Panc1 (cell line): ENCODE data around the gene HEATR9. TPM values are rescaled to one million over a fixed set of nuclear protein-coding genes. Genes with fewer than 3 reads are reported as not detected.
A peak's percentile ranks its signal among the peaks of the same experiment; 100 is the strongest.

Source experiments
- ATAC-seq: fragments of 200-7000 bp; cut with Tn5 transposase; 2 replicates; pipeline ENCODE4 v1.9.1; 2020; ENCODE audit warnings: mild to moderate bottlenecking, moderate library complexity
- Bru-seq: library from RNA; stranded (reverse); fragments of 400-500 nt; gene quantifications from one replicate; lab custom pipeline; 2021; lab: Mats Ljungman, UMichigan
- BruChase-seq, 2 experiments: library from RNA; stranded (reverse); fragments of 400-500 nt; gene quantifications; one replicate each; lab custom pipeline; 2021; lab: Mats Ljungman, UMichigan
- BruUV-seq: library from RNA; stranded (reverse); fragments of 400-500 nt; replicated peaks from 2 replicates; lab custom pipeline; 2021; lab: Mats Ljungman, UMichigan
- CTCF ChIA-PET: fragments of 300-600 bp; sonication (Branson Sonifier 250); formaldehyde crosslinking; loops from one replicate; lab custom pipeline; 2022; ENCODE audit warnings: antibody characterized with exemption; lab: Charles Lee
- POLR2A ChIA-PET: fragments of 300-600 bp; sonication (Branson Sonifier 250); formaldehyde crosslinking; loops from one replicate; lab custom pipeline; 2022; ENCODE audit warnings: antibody characterized with exemption; lab: Charles Lee
- DNase-seq: peaks from one replicate; pipeline ENCODE4 v3.0.0-alpha.2; 2010; ENCODE audit warnings: low read depth, low spot score
- H3K27ac ChIP-seq: 2 replicates; pipeline ENCODE4 v1.5.1; 2011; ENCODE audit warnings: mild to moderate bottlenecking, low read length, inconsistent platforms
- H3K27me3 ChIP-seq: fragments of 200-500 bp; sonication (Bioruptor generic); 2 replicates; pipeline ENCODE4 v1.6.0; 2014; ENCODE audit warnings: low read length, inconsistent platforms; ENCODE audit not compliant: control insufficient read depth, insufficient read depth
- H3K36me3 ChIP-seq: fragments of 200-500 bp; sonication (Bioruptor generic); 2 replicates; pipeline ENCODE4 v1.5.1; 2014; ENCODE audit warnings: inconsistent platforms, mild to moderate bottlenecking, low read length, moderate library complexity; ENCODE audit not compliant: control insufficient read depth, insufficient read depth
- H3K4me1 ChIP-seq: 2 replicates; pipeline ENCODE4 v1.5.1; 2011; ENCODE audit warnings: inconsistent platforms, mild to moderate bottlenecking, low read length, moderate library complexity; ENCODE audit not compliant: control insufficient read depth, insufficient read depth
- H3K4me3 ChIP-seq, 2 experiments: 2 replicates each; pipeline ENCODE4 v1.5.1; 2011 to 2012; ENCODE audit warnings: low read depth in 2 of 2, low read length in 2 of 2, mild to moderate bottlenecking in 2 of 2, inconsistent platforms in 1 of 2, moderate library complexity in 1 of 2
- H3K9me3 ChIP-seq: fragments of 200-500 bp; sonication (Bioruptor generic); 2 replicates; pipeline ENCODE4 v1.5.1; 2014; ENCODE audit warnings: low read depth, mild to moderate bottlenecking, inconsistent platforms, low read length, moderate library complexity; ENCODE audit not compliant: control insufficient read depth, insufficient read depth
- CTCF ChIP-seq: fragments of 450-650 bp; IDR thresholded peaks from 2 replicates; pipeline ENCODE4 v1.5.1; 2017; ENCODE audit warnings: mild to moderate bottlenecking
- REST ChIP-seq, 2 experiments: IDR thresholded peaks; 2 replicates each; pipeline ENCODE4 v1.6.1; 2011 to 2012; ENCODE audit warnings: low read depth in 2 of 2, control low read depth in 1 of 2, low read length in 1 of 2, mild to moderate bottlenecking in 1 of 2, moderate library complexity in 1 of 2; ENCODE audit not compliant: insufficient read depth in 1 of 2
- SIN3A ChIP-seq: IDR thresholded peaks from 2 replicates; pipeline ENCODE4 v1.6.1; 2012; ENCODE audit warnings: low read depth, mild to moderate bottlenecking, low read length, moderate library complexity, borderline replicate concordance; ENCODE audit not compliant: insufficient read depth
- in situ Hi-C: cut with HindIII; loops from 2 replicates; pipeline ENCODE4 v1.10.0; 2016; ENCODE audit warnings: low sequenced_read_pairs, low pct_unique_long_range_greater_than_20kb
- intact Hi-C: fragments of 100-400 bp; cut with micrococcal nuclease; formaldehyde crosslinking; loops from one replicate; pipeline ENCODE4 v1.10.0; 2022; ENCODE audit not compliant: unreplicated experiment
- long read RNA-seq: library from polyadenylated mRNA; unstranded; transcript quantifications from one replicate; pipeline ENCODE4 v2.0.0, GENCODE V29; 2021; ENCODE audit not compliant: unreplicated experiment
- polyA plus RNA-seq: library from polyadenylated mRNA; unstranded; fragments of >200 nt; gene quantifications from one replicate; pipeline ENCODE4 v1.2.1, GENCODE V29; 2012; ENCODE audit warnings: missing spikeins; ENCODE audit not compliant: insufficient read length
- total RNA-seq: library from RNA; stranded (reverse); gene quantifications from one replicate; pipeline ENCODE4 v1.2.1, GENCODE V29; 2021; ENCODE audit not compliant: unreplicated experiment

The HEATR9 gene
- total RNA-seq (not detected), Bru-seq, nascent RNA (percentile 10 among the genes with signal in this experiment), BruChase-seq, experiment 1, labeled RNA remaining after a 2-hour chase (percentile 6 among the genes with signal in this experiment), BruChase-seq, experiment 2, labeled RNA remaining after a 6-hour chase (percentile 7 among the genes with signal in this experiment)
- polyA plus RNA-seq, result not detected
- long read RNA-seq, result 0 reads

GRCh38 chr17:35868737-35869136 is at the start of gene HEATR9:
TSS of gene HEATR9 (minus strand) at chr17:35868891. CDS start at chr17:35868742, 149 bp downstream.
- CTCF ChIA-PET, result no interaction called here

GRCh38 chr17:35917519-35918213 is 49.0 kb upstream of the HEATR9 start:
- TF ChIP-seq SIN3A (no peak), CTCF (no peak), REST (IDR thresholded peaks at IDR 0.05; ENCODE audit: insufficient read depth in 1 of 2, low read depth in 2 of 2, low read length in 1 of 2) (no peak)
- Histone ChIP-seq H3K27me3 (no peaks in the 10 kb centered on the region), H3K27ac (no peak overlapping the region), H3K36me3 (no peaks in the 10 kb centered on the region), H3K9me3 (no peaks in the 10 kb centered on the region), H3K4me3 (no peak overlapping the region), H3K4me1 (no peaks in the 10 kb centered on the region)
- in situ Hi-C loops, result no loop called here
- DNase-seq, result no peak
- CTCF ChIA-PET, result no interaction called here
- intact Hi-C loops, result no loop called here
- POLR2A ChIA-PET, result no interaction called here
- no TSS peak for BruUV-seq
- ATAC-seq, result no peak

More at GRCh38 chr17:35868737-35869136, at the start of gene HEATR9:
- H3K4me3 ChIP-seq, result no peak within 1 kb of the TSS
- POLR2A ChIA-PET, result no interaction called here
- H3K4me1 ChIP-seq, result no peaks in the 10 kb centered on the region
- DNase-seq (no peak), ATAC-seq (peak; percentile 32; the same call in 1 of the 2 replicates)
- intact Hi-C loops (no loop called here), in situ Hi-C loops (no loop called here)
- H3K27ac ChIP-seq, result no peak within 1 kb of the TSS
- no TSS peak for BruUV-seq
- no peaks in the 10 kb centered on the region for H3K9me3 ChIP-seq
- no peaks in the 10 kb centered on the region for H3K27me3 ChIP-seq
- TF ChIP-seq REST (IDR thresholded peaks at IDR 0.05; ENCODE audit: insufficient read depth in 1 of 2, low read depth in 2 of 2, low read length in 1 of 2), result no peak
- no peaks in the 10 kb centered on the region for H3K36me3 ChIP-seq
